SJSA1 (cell line): ENCODE data around the gene TBC1D2. TPM values are rescaled to one million over a fixed set of nuclear protein-coding genes. Genes with fewer than 3 reads are reported as not detected.
"Not testable (repeated sequence)": the region's sequence is repeated elsewhere in the genome, so short reads cannot be mapped to it uniquely, and the experiment has no call there.

Experiments
- DNase-seq, 2 experiments: peaks; one replicate each; pipeline ENCODE4 v3.0.0-alpha.2; 2015 to 2020; ENCODE audit warnings: low spot score in 2 of 2, low read depth in 1 of 2
- H3K27ac ChIP-seq: fragments of 250-450 bp; sonication (Bioruptor Pico); 2 replicates; pipeline ENCODE4 v1.5.1; 2020; ENCODE audit warnings: mild to moderate bottlenecking, moderate library complexity
- H3K27me3 ChIP-seq: fragments of 250-450 bp; sonication (Bioruptor Pico); replicated peaks from 2 replicates; pipeline ENCODE4 v1.5.1; 2020; ENCODE audit warnings: mild to moderate bottlenecking, moderate library complexity
- H3K36me3 ChIP-seq: fragments of 250-450 bp; sonication (Bioruptor Pico); 2 replicates; pipeline ENCODE4 v1.5.1; 2020; ENCODE audit warnings: mild to moderate bottlenecking
- H3K4me1 ChIP-seq: fragments of 250-450 bp; sonication (Bioruptor Pico); replicated peaks from 2 replicates; pipeline ENCODE4 v1.6.1; 2021; ENCODE audit warnings: mild to moderate bottlenecking
- H3K4me3 ChIP-seq: fragments of 250-450 bp; sonication (Bioruptor Pico); 2 replicates; pipeline ENCODE4 v1.5.1; 2020; ENCODE audit warnings: mild to moderate bottlenecking
- H3K9me3 ChIP-seq: fragments of 250-450 bp; sonication (Bioruptor Pico); replicated peaks from 2 replicates; pipeline ENCODE4 v1.5.1; 2020; ENCODE audit warnings: mild to moderate bottlenecking
- total RNA-seq: library from RNA; depleted of rRNA; stranded (reverse); fragments of >200 nt; shearing (Covaris generic); gene quantifications from 2 replicates; pipeline ENCODE4 v1.2.3, GENCODE V29; 2014

TBC1D2 gene
- total RNA-seq, 1 experiment from 2014 or later, result 4.4 TPM

- no peaks in the 10 kb centered on the region for H3K4me1 ChIP-seq
- H3K4me3 ChIP-seq, result no peak overlapping the region
- DNase-seq, result no peak
- no peaks in the 10 kb centered on the region for H3K27me3 ChIP-seq
- no peak overlapping the region for H3K27ac ChIP-seq
- no peaks in the 10 kb centered on the region for H3K9me3 ChIP-seq
- H3K36me3 ChIP-seq, result no peaks in the 10 kb centered on the region
Measured at GRCh38 chr9:98178874-98179850, 76.3 kb downstream of the TBC1D2 start.

- no peaks in the 10 kb centered on the region for H3K9me3 ChIP-seq
- H3K4me1 ChIP-seq, result no peaks in the 10 kb centered on the region
- no peak overlapping the region for H3K4me3 ChIP-seq
- no peak for DNase-seq
- H3K36me3 ChIP-seq, result no peaks in the 10 kb centered on the region
- no peaks in the 10 kb centered on the region for H3K27me3 ChIP-seq
- no peak overlapping the region for H3K27ac ChIP-seq
Measured at GRCh38 chr9:98176391-98177259, 78.8 kb downstream of the TBC1D2 start.

DNA sequence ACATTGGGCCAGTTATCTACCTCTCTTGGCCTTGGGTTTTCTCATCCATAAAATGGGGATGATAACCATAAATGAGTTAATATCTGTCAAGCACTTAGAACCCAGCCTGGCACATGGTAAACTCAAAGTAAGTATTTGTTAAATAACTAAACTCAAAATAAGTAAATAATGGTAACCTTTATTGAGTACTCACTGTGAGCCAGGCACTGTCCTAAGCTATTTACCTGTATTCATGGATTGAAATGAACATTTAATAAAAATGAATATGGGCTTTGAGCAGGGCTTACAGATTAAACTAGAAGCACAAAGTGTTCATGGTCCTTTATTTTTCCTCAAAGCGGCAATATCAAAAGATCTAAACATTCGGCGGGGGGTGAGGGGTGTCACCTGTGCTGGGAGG lies 79.7 kb downstream of the TBC1D2 start:
- no peak for DNase-seq
- Histone ChIP-seq H3K4me3 (no peak overlapping the region), H3K36me3 (no peaks in the 10 kb centered on the region), H3K9me3 (no peaks in the 10 kb centered on the region), H3K27ac (no peak overlapping the region), H3K4me1 (no peaks in the 10 kb centered on the region), H3K27me3 (no peaks in the 10 kb centered on the region)

DNA sequence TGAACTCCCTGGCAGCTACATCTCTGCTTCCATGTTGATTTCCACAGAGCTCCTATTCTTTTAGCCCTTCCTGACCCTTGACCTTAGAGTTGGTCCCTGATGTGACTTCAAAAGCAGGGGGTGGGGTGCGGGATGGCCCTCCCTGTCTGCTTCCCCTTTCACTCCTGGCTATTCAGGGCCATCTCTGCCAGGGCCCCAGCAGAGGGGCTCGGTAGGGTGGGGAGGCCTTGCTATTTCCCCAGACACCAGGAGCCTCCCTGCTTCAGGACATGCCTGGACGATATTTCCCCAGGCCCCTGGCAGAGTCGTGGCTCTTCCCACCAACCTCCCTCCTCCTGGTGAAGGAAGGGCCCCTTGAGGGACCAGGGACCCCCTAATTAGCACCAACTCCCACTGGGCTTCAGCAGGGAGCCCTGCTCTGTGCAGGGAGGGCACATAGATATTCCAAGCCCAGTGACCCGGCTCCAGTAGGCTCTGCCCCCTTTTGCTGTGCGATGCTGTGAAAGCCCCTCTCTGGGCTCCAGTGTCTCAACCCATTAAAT lies 80.3 kb downstream of the TBC1D2 start:
- no peaks in the 10 kb centered on the region for H3K27me3 ChIP-seq
- no peaks in the 10 kb centered on the region for H3K4me1 ChIP-seq
- no peak overlapping the region for H3K4me3 ChIP-seq
- H3K9me3 ChIP-seq, result no peaks in the 10 kb centered on the region
- no peaks in the 10 kb centered on the region for H3K36me3 ChIP-seq
- H3K27ac ChIP-seq, result no peak overlapping the region
- DNase-seq, result no peak

- H3K27ac ChIP-seq, H3K36me3 ChIP-seq, H3K27me3 ChIP-seq, H3K4me3 ChIP-seq, H3K4me1 ChIP-seq, DNase-seq, H3K9me3 ChIP-seq: not testable (repeated sequence)
Measured at GRCh38 chr9:98174502-98174918, 80.9 kb downstream of the TBC1D2 start.

DNA sequence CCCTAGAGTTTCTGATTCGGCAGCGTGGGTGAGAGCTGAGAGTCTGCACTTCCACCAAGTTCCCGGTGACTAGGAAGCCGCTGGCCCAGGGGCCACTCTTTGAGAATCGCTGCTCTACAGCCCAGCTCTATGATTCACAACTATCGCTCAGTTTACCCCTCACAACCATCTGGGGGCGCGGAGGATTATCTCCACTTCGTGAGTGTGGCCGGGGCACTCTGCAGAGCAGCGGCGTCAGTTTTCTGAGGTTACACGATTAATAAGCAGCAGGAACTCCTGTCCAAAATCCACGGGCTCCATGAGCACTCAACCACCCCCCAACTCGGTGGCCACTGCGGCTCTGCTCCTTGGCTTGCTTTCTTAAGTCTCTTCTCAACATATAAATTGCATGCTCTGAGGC lies 82.3 kb downstream of the TBC1D2 start:
- no peak for DNase-seq
- Histone ChIP-seq H3K27me3 (no peaks in the 10 kb centered on the region), H3K9me3 (no peaks in the 10 kb centered on the region), H3K27ac (no peak overlapping the region), H3K36me3 (no peaks in the 10 kb centered on the region), H3K4me1 (no peaks in the 10 kb centered on the region), H3K4me3 (no peak overlapping the region)

DNA sequence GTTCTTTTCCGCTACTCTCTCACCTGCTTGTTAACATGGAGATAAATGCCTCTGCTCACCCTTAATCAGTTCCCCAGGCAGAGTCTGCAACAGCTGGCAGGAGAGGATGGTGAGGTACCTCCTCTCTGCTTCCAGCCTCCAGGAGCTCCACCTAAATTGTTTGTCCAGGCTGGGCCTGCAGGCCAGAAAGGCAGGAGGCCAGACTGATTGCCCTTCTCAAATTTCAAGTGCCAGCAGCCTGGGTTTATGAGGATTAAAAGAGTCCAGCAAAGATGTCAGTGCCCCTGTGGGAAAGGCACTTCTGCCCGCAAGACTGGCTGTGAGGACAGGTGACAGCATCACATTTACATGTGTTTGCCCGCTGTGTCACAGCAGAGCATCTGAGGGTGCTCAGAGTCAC lies 82.8 kb downstream of the TBC1D2 start:
- Histone ChIP-seq H3K36me3 (no peaks in the 10 kb centered on the region), H3K27me3 (no peaks in the 10 kb centered on the region), H3K9me3 (no peaks in the 10 kb centered on the region), H3K4me1 (no peaks in the 10 kb centered on the region), H3K27ac (no peak overlapping the region), H3K4me3 (no peak overlapping the region)
- DNase-seq, result no peak

DNA sequence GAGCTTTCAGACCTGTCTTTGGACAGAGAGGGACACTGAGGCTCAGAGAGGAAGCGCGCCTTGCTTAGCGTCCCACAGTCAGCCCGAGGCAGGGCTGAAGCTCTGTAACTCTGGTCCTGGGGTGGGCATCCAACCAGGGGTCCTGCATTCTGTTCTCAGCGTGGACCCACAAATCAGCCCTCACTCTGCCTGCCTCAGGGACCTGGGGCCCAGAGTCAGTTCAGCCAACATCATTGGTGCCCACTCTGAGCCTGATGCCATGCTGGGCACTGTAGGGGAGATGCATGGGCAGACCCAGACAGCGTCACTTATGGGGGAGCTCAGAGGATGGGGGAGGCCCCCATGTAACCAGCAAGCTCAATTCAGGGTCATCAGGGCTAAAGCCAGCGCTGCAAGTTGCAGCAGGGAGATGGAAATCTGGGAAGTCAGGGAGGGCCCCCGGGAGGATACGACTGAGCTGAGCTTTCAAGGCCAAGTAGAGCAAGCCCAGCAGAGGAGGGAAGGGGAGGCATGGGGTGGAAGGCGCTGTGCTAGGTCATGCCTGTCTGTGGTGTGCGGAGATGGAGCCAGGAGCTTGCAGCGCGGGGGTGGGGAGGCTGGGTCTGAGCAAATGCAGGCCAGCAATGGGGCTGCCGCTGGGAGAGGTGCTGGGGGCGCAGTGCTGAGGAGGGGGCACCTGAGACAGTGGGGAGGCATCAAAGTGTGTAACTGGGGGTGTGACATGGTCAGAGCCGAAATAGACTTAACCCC lies 84.1 kb downstream of the TBC1D2 start:
- Histone ChIP-seq H3K27me3 (0 out of 2 replicates have a peak, but pooled peaks cover 3% of the 10 kb centered on the region), H3K9me3 (no peaks in the 10 kb centered on the region), H3K36me3 (no peaks in the 10 kb centered on the region), H3K4me3 (no peak overlapping the region), H3K27ac (no peak overlapping the region), H3K4me1 (no peaks in the 10 kb centered on the region)
- no peak for DNase-seq

DNA sequence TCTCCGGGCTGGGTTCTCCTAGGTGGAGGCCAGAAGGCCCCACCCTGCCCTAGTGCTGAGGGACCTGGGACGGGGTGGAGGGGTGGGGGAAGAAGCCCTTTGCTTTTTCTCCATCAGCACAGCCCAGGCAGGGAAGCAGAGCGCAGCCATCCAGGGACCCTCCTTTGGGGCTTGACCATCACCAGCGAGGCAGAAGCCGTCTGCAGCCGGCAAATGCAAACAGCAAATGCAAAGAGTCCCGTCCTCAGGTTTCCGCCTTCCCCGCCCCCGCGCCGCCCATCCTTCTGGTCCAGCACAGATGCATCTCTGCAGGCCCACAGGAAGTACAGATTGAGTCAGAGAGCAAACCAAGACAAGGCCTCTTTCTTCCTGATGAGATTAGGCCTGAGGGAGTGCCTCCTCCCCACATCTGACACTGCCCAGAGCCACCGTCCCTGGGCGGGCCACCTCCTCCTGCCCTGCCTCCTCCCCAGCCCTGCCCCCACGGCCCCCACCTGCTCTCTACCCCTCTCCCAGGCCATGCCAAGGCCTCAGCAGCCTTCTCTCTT lies 86.4 kb downstream of the TBC1D2 start:
- Histone ChIP-seq H3K27ac (no peak overlapping the region), H3K4me3 (no peak overlapping the region), H3K4me1 (no peaks in the 10 kb centered on the region), H3K9me3 (no peaks in the 10 kb centered on the region), H3K36me3 (no peaks in the 10 kb centered on the region), H3K27me3 (0 out of 2 replicates have a peak, but pooled peaks cover 5% of the 10 kb centered on the region)
- no peak for DNase-seq

GRCh38 chr9:98168153-98168780 lies 87.2 kb downstream of the TBC1D2 start:
- H3K27me3 ChIP-seq, result 0 out of 2 replicates have a peak, but pooled peaks cover 5% of the 10 kb centered on the region
- no peaks in the 10 kb centered on the region for H3K4me1 ChIP-seq
- H3K36me3 ChIP-seq, result no peaks in the 10 kb centered on the region
- no peak overlapping the region for H3K27ac ChIP-seq
- DNase-seq, result no peak
- H3K9me3 ChIP-seq, result no peaks in the 10 kb centered on the region
- H3K4me3 ChIP-seq, result no peak overlapping the region

DNA sequence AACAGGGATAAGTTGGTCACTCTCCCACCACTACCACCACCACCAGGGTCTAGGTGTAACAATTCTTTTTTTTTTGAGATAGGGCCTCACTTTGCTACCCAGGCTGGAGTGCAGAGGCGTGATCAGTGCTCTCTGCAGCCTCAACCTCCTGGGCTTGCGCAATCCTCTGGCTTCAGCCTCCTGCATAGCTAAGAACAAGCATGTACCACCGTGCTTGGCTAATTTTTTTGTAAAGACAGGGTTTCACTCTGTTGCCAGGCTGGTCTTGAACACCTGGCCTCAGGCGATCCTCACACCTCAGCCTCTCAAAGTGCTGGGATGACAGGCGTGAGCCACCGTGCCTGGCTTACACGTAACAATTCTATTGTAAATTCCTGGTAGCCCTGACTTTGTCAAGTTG lies 90.5 kb downstream of the TBC1D2 start:
- no peaks in the 10 kb centered on the region for H3K4me1 ChIP-seq
- no peak overlapping the region for H3K4me3 ChIP-seq
- no peak for DNase-seq
- H3K36me3 ChIP-seq, result no peaks in the 10 kb centered on the region
- H3K27ac ChIP-seq, result no peak overlapping the region
- H3K9me3 ChIP-seq, result no peaks in the 10 kb centered on the region
- 0 out of 2 replicates have a peak, but pooled peaks cover 5% of the 10 kb centered on the region for H3K27me3 ChIP-seq

DNA sequence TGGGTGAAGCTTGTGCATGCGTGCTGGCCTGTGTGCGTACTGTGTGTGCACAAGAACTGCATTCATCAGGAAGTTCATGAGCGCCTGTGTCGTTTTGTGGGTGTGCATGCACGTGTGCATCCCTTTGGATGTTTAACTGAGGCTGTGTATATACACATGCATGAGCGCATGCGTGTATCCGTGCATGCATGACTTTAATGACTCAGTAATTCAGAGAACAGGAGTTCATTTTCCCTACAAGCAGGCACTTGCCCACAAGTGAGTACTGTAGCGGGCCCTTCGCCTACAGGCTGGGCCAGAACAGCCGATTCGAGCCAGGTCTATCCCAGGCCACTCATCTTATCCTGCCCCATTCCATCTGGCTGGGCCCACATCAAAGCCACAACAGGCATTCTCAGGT lies 92.8 kb downstream of the TBC1D2 start:
- no peak overlapping the region for H3K4me3 ChIP-seq
- 0 out of 2 replicates have a peak, but pooled peaks cover 5% of the 10 kb centered on the region for H3K27me3 ChIP-seq
- H3K9me3 ChIP-seq, result no peaks in the 10 kb centered on the region
- no peaks in the 10 kb centered on the region for H3K4me1 ChIP-seq
- DNase-seq, result no peak
- H3K27ac ChIP-seq, result no peak overlapping the region
- H3K36me3 ChIP-seq, result no peaks in the 10 kb centered on the region
